ENCODE data around the gene REPS1.

Gene REPS1

DNA sequence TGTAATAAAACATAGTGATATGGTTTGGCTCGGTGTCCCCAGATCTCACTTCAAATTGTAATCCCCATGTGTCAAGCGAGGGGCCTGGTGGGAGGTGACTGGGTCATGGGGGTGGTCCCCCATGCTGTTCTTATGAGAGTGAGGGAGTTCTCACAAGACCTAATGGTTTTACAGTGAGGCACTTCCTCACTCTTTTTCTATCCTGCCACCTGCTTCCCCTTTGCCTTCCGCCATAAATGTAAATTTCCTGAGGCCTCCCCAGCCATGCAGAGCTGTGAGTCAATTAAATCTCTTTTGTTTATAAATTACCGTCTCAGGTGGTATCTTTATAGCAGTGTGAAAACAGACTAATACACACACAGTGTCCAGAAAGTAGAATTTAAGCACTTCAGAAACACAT, 78.5 kb downstream of the REPS1 start:
- Mint-ChIP-seq H3K9me3 (no peaks in the 10 kb centered on the region), H3K27ac (no peak overlapping the region), H3K36me3 (peaks cover 39% of the 10 kb centered on the region), H3K27me3 (no peaks in the 10 kb centered on the region), H3K4me1 (no peaks in the 10 kb centered on the region), H3K4me3 (no peak overlapping the region)
- CTCF ChIA-PET: no interaction called here
- no peak for DNase-seq

DNA sequence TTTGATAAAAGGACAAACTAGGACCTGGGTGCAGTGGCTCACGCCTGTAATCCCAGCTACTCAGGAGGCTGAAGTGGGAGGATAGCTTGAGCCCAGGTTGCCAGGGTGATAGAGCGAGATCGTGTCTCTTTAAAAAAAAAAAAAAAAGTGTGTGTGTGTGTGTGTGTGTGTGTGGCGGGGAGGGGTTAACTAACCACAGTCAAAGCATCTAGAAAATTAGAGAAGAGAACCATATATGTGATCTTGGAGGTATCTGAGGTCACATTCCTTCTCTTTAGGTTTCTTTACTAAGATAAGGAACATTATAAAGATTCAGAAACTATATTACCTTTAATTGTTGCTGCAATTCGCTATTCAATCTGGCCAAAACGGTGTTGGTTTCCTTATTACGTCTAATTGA, 80.9 kb downstream of the REPS1 start:
- H3K27ac Mint-ChIP-seq: no peak overlapping the region
- no peaks in the 10 kb centered on the region for H3K27me3 Mint-ChIP-seq
- H3K4me3 Mint-ChIP-seq: no peak overlapping the region
- H3K4me1 Mint-ChIP-seq: no peaks in the 10 kb centered on the region
- CTCF ChIA-PET: no interaction called here
- no peak for DNase-seq
- peaks cover 26% of the 10 kb centered on the region for H3K36me3 Mint-ChIP-seq
- no peaks in the 10 kb centered on the region for H3K9me3 Mint-ChIP-seq

DNA sequence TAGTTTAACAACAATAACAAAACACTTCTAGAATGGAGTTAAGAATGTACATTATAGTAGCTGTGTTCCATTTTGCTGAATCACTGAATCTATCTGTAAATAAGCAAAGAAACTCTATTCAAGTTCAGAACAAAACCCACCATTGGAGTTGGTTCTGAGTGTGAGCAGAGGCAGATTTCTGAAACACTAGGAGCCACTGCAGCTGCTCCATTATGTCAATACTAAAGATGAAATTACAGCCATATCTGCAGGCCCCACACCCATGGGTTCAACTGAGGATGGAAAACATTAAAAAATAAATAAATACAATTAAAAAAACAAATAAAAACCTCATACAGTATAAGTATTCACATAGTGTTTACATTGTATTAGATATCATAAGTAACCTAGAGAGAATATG, 91.0 kb downstream of the REPS1 start:
- CTCF ChIA-PET: no interaction called here
- no peaks in the 10 kb centered on the region for H3K4me1 Mint-ChIP-seq

DNA sequence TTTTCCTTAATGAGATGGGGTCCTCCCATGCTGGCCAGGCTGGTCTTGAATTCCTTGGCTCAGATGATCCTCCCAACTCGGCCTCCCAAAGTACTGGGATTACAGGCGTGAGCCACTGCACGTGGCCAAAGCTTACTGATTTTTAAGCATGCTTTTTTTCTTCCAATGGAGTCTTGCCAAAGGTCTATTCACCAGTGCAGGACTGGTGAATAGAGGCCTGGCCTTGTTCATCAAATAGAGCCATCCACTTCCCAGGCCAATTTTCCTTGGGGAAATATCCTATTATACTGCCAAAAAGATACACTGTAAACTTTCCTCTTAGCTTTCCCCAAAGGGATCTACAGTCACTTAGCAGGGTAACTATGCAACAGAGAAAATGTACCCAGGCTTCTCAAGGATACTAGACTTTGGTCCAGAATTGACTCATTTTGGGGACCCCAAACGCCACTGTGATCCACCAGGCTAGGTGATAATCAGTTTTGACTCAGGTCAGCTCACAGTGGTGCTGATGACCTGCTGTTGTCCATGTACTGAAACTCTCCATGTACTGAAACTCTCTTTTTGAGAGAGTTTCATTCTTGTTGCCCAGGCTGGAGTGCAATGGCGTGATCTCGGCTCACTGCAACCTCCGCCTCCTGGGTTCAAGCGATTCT, 91.8 kb downstream of the REPS1 start:
- Mint-ChIP-seq H3K27ac (no peak overlapping the region), H3K36me3 (peaks cover 23% of the 10 kb centered on the region), H3K27me3 (no peaks in the 10 kb centered on the region), H3K4me3 (no peak overlapping the region), H3K9me3 (no peaks in the 10 kb centered on the region), H3K4me1 (no peaks in the 10 kb centered on the region)
- CTCF ChIA-PET: no interaction called here
- no peak for DNase-seq

More for the DNA sequence above, 91.0 kb downstream of the REPS1 start:
- Mint-ChIP-seq H3K27ac (no peak overlapping the region), H3K4me3 (no peak overlapping the region), H3K27me3 (no peaks in the 10 kb centered on the region), H3K36me3 (peaks cover 23% of the 10 kb centered on the region), H3K9me3 (no peaks in the 10 kb centered on the region)
- DNase-seq: no peak

DNA sequence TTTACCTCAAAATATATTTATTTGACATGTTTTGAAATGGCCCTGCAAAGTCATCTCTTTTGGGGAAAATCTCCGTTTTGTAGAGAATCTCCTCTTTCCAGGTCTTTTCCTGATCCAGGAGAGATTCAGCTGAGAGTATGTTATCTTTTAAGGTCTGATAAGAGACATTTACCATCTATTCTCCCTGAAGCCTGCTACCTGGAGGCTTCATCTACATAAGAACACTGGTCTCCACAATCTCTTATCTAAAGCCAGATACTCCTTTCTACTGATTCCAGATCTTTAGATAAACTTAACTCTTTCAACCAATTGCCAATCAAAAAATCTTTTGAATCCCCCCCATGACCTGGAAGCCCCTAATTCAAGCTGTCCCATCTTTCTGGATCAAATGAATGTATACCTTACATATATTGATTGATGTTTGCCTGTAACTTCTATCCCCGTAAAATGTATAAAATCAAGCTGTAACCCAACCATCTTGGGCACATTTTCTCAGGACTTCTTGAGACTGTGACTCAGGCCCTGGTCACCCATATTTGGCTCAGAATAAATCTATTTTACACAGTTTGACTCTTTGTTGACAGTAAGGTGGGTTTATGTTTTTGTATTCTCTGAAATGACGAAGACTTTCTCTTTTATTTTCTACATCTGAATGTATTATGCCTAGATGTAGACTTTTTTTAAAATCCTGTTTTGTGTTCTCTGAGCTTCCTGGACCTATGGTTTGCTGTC, 96.6 kb downstream of the REPS1 start:
- DNase-seq: no peak
- no peaks in the 10 kb centered on the region for H3K9me3 Mint-ChIP-seq
- H3K36me3 Mint-ChIP-seq: peaks cover 3% of the 10 kb centered on the region
- H3K27me3 Mint-ChIP-seq: no peaks in the 10 kb centered on the region
- no peaks in the 10 kb centered on the region for H3K4me1 Mint-ChIP-seq
- CTCF ChIA-PET: no interaction called here
- H3K27ac Mint-ChIP-seq: no peak overlapping the region
- no peak overlapping the region for H3K4me3 Mint-ChIP-seq

- H3K27me3 Mint-ChIP-seq: no peaks in the 10 kb centered on the region
- no peaks in the 10 kb centered on the region for H3K4me1 Mint-ChIP-seq
- CTCF ChIA-PET: no interaction called here
- H3K4me3 Mint-ChIP-seq: no peak overlapping the region
- H3K27ac Mint-ChIP-seq: no peak overlapping the region
- DNase-seq: no peak
- no peaks in the 10 kb centered on the region for H3K9me3 Mint-ChIP-seq
- no peaks in the 10 kb centered on the region for H3K36me3 Mint-ChIP-seq
Measured at GRCh38 chr6:138885156-138885819, 102.8 kb downstream of the REPS1 start.

DNA sequence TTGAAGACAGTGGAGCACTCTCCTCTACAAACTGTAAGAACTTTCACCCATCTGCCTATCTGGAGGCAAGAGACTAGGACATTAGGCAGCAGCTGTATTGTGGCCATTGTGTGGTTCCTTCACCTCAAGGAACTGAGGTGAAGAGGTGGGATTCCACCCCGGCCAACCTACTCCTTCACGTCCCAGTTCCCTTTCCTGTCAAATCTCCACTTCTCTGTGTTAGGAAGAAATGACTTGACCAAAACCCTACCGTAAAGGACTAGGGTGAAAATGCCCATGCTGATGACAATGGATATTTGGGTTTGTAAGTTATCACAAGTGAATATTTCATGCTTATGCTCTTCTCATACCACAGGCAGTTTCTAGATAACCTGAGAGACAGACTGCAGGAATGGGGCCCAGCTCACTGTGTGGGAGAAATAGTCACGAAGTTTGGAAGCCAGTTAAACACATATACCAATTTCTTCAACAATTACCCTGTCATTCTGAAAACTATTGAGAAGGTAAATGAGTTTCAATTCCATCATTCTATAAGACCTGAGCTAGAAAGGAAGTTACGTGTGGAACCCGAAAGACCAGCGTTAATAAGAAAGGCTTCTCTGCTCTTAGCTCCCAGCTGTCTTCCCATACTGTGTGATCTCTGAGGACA, 105.6 kb downstream of the REPS1 start:
- CTCF ChIA-PET: interaction anchor here (1.9 kb wide), 1 partner anchor 106 kb away, joined by 6 read pairs; no protein-coding TSS in a partner anchor
- no peak for DNase-seq
- H3K36me3 Mint-ChIP-seq: no peaks in the 10 kb centered on the region
- no peaks in the 10 kb centered on the region for H3K27me3 Mint-ChIP-seq
- no peak overlapping the region for H3K4me3 Mint-ChIP-seq
- H3K27ac Mint-ChIP-seq: no peak overlapping the region
- H3K9me3 Mint-ChIP-seq: no peaks in the 10 kb centered on the region
- no peaks in the 10 kb centered on the region for H3K4me1 Mint-ChIP-seq

- no peaks in the 10 kb centered on the region for H3K27me3 Mint-ChIP-seq
- H3K9me3 Mint-ChIP-seq: no peaks in the 10 kb centered on the region
- H3K4me1 Mint-ChIP-seq: no peaks in the 10 kb centered on the region
- no peak overlapping the region for H3K27ac Mint-ChIP-seq
- CTCF ChIA-PET: no interaction called here
- no peaks in the 10 kb centered on the region for H3K36me3 Mint-ChIP-seq
- no peak overlapping the region for H3K4me3 Mint-ChIP-seq
- no peak for DNase-seq
Measured at GRCh38 chr6:138873191-138873590, 114.9 kb downstream of the REPS1 start.

DNA sequence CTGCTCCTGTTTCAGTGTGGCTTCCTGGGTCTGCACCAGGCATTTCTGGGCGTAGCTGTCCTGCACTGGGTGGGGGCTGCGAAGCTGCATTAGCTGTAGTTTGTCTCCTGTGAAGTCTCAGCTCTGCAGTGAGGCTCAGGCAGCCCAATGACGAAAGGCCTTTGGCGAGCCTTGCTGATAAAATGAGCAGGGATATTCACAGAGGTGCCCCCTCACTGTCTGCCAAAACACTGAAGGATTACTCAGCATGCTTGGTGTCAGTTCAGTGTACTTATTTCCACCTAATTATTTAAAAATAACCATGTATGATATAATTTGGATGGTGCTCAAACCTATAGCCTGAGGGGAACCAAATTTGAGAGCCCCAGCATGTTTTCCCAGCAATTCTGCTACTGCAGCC, 118.7 kb downstream of the REPS1 start:
- no peaks in the 10 kb centered on the region for H3K4me1 Mint-ChIP-seq
- CTCF ChIA-PET: no interaction called here
- DNase-seq: no peak
- H3K27me3 Mint-ChIP-seq: no peaks in the 10 kb centered on the region
- H3K4me3 Mint-ChIP-seq: no peak overlapping the region
- H3K9me3 Mint-ChIP-seq: no peaks in the 10 kb centered on the region
- H3K27ac Mint-ChIP-seq: no peak overlapping the region
- no peaks in the 10 kb centered on the region for H3K36me3 Mint-ChIP-seq

- no peak for DNase-seq
- H3K4me1 Mint-ChIP-seq: no peaks in the 10 kb centered on the region
- CTCF ChIA-PET: no interaction called here
- no peaks in the 10 kb centered on the region for H3K27me3 Mint-ChIP-seq
- no peak overlapping the region for H3K27ac Mint-ChIP-seq
- no peaks in the 10 kb centered on the region for H3K9me3 Mint-ChIP-seq
- H3K36me3 Mint-ChIP-seq: no peaks in the 10 kb centered on the region
- no peak overlapping the region for H3K4me3 Mint-ChIP-seq
Measured at GRCh38 chr6:138868181-138868580, 119.9 kb downstream of the REPS1 start.

DNA sequence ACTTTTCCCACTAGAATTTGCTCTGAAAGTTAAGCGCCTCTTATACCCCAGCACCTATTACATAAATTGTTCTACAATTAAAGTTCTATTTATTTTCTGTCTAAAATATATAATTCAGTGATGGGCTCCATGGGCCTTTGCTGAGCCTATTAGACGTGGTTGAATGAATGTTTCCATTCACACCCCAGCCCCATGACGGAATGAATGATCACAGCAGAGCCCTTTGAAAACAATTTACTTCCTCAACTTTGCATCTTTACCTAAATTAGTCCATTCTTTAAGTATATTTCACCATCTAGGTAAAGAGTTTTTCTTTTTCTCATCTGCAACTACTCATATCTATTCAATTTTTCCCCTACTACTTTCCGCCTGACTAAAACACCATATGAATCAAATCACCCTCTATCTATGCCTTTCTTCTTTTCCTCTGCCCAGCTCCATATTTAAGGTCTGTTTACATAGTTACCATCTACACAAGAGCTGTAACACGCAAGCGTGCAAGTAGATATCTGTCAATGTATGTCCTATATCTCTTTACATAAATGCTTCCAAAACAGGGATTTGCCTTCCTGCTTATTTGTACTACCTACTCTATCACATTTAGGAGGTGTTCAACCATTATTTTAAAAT, 122.5 kb downstream of the REPS1 start:
- DNase-seq: no peak
- Mint-ChIP-seq H3K4me3 (no peak overlapping the region), H3K36me3 (no peaks in the 10 kb centered on the region), H3K4me1 (no peaks in the 10 kb centered on the region), H3K9me3 (no peaks in the 10 kb centered on the region), H3K27me3 (no peaks in the 10 kb centered on the region), H3K27ac (no peak overlapping the region)
- CTCF ChIA-PET: no interaction called here

DNA sequence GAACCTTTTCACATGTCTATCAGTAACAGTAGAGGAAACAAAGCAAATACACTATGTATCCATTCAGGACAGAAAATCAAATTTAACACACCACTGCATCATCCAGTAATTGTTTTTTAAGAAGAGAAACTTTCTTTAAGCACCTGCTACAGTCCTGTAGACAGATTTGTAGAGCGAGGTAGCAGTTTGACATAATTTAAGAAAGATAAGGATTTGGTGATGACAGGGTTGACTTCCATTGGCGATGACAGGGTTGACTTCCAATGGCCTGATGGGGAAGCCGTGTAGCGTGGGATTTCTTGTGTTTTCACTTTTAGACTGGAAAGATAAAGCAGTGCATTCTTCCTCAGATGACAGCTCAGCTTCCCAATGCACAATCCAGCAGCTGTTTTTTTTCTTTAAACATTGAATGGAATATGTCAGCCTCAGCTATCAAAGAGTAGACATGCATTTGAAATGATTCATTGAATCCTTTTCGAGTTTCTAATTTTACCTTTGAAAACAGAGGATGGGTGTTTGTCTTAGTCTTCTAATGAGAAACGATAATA, 123.6 kb downstream of the REPS1 start:
- no peaks in the 10 kb centered on the region for H3K36me3 Mint-ChIP-seq
- H3K4me3 Mint-ChIP-seq: no peak overlapping the region
- no peaks in the 10 kb centered on the region for H3K9me3 Mint-ChIP-seq
- no peak for DNase-seq
- CTCF ChIA-PET: interaction anchor here (0.6 kb wide), 1 partner anchor 210 kb away, joined by 3 read pairs; no protein-coding TSS in a partner anchor
- no peaks in the 10 kb centered on the region for H3K4me1 Mint-ChIP-seq
- H3K27me3 Mint-ChIP-seq: no peaks in the 10 kb centered on the region
- no peak overlapping the region for H3K27ac Mint-ChIP-seq

- H3K27ac Mint-ChIP-seq: no peak overlapping the region
- H3K27me3 Mint-ChIP-seq: no peaks in the 10 kb centered on the region
- DNase-seq: no peak
- H3K4me3 Mint-ChIP-seq: no peak overlapping the region
- CTCF ChIA-PET: interaction anchor here (0.6 kb wide), 1 partner anchor 122 kb away, joined by 3 read pairs; no protein-coding TSS in a partner anchor
- no peaks in the 10 kb centered on the region for H3K9me3 Mint-ChIP-seq
- no peaks in the 10 kb centered on the region for H3K36me3 Mint-ChIP-seq
- no peaks in the 10 kb centered on the region for H3K4me1 Mint-ChIP-seq
Measured at GRCh38 chr6:138863321-138863720, 124.7 kb downstream of the REPS1 start.

DNA sequence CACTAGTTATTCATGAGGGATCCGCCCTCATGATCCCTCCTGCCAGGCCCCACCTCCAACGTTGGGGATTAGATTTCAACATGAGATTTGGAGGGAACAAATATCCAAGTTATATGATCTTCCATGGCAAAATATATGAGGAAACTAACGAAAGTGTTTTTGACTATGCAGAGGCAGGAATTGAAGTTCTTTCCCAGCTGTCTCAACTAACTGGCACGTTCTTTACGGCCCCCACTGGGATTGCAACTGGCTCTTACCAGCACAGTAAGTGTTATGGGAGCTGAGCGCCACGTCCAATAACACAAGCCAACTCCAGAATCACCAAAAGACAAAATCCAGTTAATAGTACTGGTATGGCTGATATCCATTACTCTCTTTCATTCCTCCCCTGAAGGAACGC, 125.6 kb downstream of the REPS1 start:
- DNase-seq: no peak
- no peak overlapping the region for H3K4me3 Mint-ChIP-seq
- H3K36me3 Mint-ChIP-seq: no peaks in the 10 kb centered on the region
- CTCF ChIA-PET: no interaction called here
- H3K9me3 Mint-ChIP-seq: no peaks in the 10 kb centered on the region
- H3K27me3 Mint-ChIP-seq: peaks cover 4% of the 10 kb centered on the region
- no peak overlapping the region for H3K27ac Mint-ChIP-seq
- H3K4me1 Mint-ChIP-seq: no peaks in the 10 kb centered on the region

All from activated naive CD4-positive, alpha-beta T cell treated with anti-CD3 and anti-CD28 coated beads, Interleukin-2, amount 10 ng/mL, durations not matched to agents 7 days and 5 days (primary cell).